PFSK-1 (cell line): ENCODE data around the gene DIP2A.

Experiments
- FOXP2 ChIP-seq: optimal IDR thresholded peaks from 2 replicates; pipeline ENCODE3; 2011; ENCODE audit warnings: borderline replicate concordance, control low read depth, inconsistent platforms; ENCODE audit not compliant: insufficient read depth; ENCODE audit errors: extremely low read length, extremely low read depth
- POLR2AphosphoS5 ChIP-seq: IDR thresholded peaks from 2 replicates; pipeline ENCODE4 v1.6.1; 2012; ENCODE audit warnings: low read depth, mild to moderate bottlenecking, control low read depth, low read length, moderate library complexity
- REST ChIP-seq, 2 experiments: IDR thresholded peaks; 2 replicates each; pipeline versions ENCODE4 v1.6.1 to v1.8.0; 2011 to 2012; ENCODE audit warnings: low read depth in 2 of 2, low read length in 2 of 2, control low read depth in 1 of 2, inconsistent platforms in 1 of 2, mild to moderate bottlenecking in 1 of 2, moderate library complexity in 1 of 2; ENCODE audit not compliant: insufficient read depth in 1 of 2
- SIN3A ChIP-seq: IDR thresholded peaks from 2 replicates; pipeline ENCODE4 v1.6.1; 2012; ENCODE audit warnings: mild to moderate bottlenecking, low read length, moderate library complexity, borderline replicate concordance; ENCODE audit not compliant: insufficient read depth
- TAF1 ChIP-seq: IDR thresholded peaks from 2 replicates; pipeline ENCODE4 v1.6.1; 2012; ENCODE audit warnings: low read length, control low read depth, borderline replicate concordance; ENCODE audit not compliant: insufficient read depth

Gene DIP2A

GRCh38 chr21:46598581-46599572 lies 140.2 kb downstream of the DIP2A start:
- no peak for TF ChIP-seq REST (IDR thresholded peaks at IDR 0.05; ENCODE audit: insufficient read depth in 1 of 2, low read depth in 2 of 2, low read length in 2 of 2)
- no peak for TF ChIP-seq TAF1

- TF ChIP-seq TAF1 (no peak), POLR2AphosphoS5 (no peak), SIN3A (no peak), FOXP2 (no peak), REST (IDR thresholded peaks at IDR 0.05; ENCODE audit: insufficient read depth in 1 of 2, low read depth in 2 of 2, low read length in 2 of 2) (no peak)
Observed at GRCh38 chr21:46600305-46600704, 141.6 kb downstream of the DIP2A start.

- TF ChIP-seq SIN3A (no peak), REST (IDR thresholded peaks at IDR 0.05; ENCODE audit: insufficient read depth in 1 of 2, low read depth in 2 of 2, low read length in 2 of 2) (no peak), TAF1 (no peak), FOXP2 (no peak), POLR2AphosphoS5 (no peak)
Observed at GRCh38 chr21:46600978-46601377, 142.3 kb downstream of the DIP2A start.

- TF ChIP-seq FOXP2 (no peak), TAF1 (no peak), REST (IDR thresholded peaks at IDR 0.05; ENCODE audit: insufficient read depth in 1 of 2, low read depth in 2 of 2, low read length in 2 of 2) (no peak), SIN3A (no peak), POLR2AphosphoS5 (no peak)
Observed at GRCh38 chr21:46603228-46603627, 144.5 kb downstream of the DIP2A start.
